ENCODE results near the gene MACROD2. TPM values are rescaled to one million over a fixed set of nuclear protein-coding genes. Genes with fewer than 3 reads are reported as not detected.

MACROD2 gene
- total RNA-seq, 1 experiment from 2014 or later: 1.4 TPM

DNA sequence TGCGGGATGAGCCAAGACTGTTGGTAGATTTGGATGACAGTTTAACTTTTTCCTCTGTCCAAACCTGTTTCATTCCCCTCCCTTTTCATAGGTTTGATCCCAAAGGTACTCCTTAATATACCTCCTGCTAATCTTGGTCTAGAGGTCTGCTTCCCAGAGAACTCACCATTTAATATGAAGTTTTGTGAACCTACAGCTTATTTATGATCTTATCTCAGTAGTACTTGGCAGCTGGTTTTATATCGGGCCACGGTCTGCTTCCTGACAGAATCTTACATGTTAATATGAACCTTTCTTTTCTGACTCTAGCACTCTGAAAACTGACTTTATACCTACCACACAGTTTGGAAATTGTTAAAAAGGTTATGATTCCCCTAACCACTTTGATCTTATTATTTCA is 138.7 kb downstream of the MACROD2 start:
- ChIA-PET CTCF (no interaction called here), POLR2A (ENCODE audit: low non-redundant PET) (no interaction called here)
- no peaks in the 10 kb centered on the region for H3K9me3 ChIP-seq (ENCODE audit: low read depth, low read length, poor library complexity, severe bottlenecking)
- no peak for TF ChIP-seq EZH2 (IDR thresholded peaks at IDR 0.05; ENCODE audit: borderline replicate concordance, low read depth, low read length, poor library complexity, severe bottlenecking)
- intact Hi-C loops (cut with micrococcal nuclease; ENCODE audit: unreplicated experiment): no loop called here
- H3K4me3 ChIP-seq (ENCODE audit: low read depth, low read length, poor library complexity, severe bottlenecking): no peak overlapping the region
- no peak overlapping the region for H3K27ac ChIP-seq (ENCODE audit: low read depth, low read length, poor library complexity, severe bottlenecking)
- no peaks in the 10 kb centered on the region for H3K27me3 ChIP-seq (replicated peaks; ENCODE audit: insufficient read depth, low read depth, low read length, poor library complexity)
- no peak for DNase-seq (ENCODE audit: low spot score)
- H3K4me1 ChIP-seq (ENCODE audit: insufficient read depth, low read length, poor library complexity, severe bottlenecking): no peaks in the 10 kb centered on the region
- H3K36me3 ChIP-seq (ENCODE audit: insufficient read depth, low read length, poor library complexity, severe bottlenecking): no peaks in the 10 kb centered on the region
- BruUV-seq (replicated peaks): no TSS peak

DNA sequence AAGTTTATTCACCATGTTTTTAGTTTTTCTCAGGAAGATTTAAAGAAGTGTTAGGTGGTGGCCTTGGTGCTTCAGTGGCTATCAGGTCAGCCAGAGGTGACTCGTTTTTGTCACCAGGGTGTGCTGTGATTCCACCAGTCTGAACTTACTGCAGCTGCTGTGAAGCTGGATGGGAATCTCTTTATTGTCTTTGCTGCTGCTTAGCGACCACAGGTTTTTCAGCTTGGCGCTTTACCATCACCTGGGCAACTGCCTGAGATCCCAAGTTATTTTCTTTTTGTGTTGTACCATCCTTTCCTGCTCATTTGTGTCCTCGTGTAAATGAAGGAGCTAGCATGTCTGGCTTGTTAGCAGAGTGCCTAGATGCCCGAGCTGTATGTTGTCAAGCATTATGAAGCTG is 146.9 kb downstream of the MACROD2 start:
- TF ChIP-seq, protein P1, sequence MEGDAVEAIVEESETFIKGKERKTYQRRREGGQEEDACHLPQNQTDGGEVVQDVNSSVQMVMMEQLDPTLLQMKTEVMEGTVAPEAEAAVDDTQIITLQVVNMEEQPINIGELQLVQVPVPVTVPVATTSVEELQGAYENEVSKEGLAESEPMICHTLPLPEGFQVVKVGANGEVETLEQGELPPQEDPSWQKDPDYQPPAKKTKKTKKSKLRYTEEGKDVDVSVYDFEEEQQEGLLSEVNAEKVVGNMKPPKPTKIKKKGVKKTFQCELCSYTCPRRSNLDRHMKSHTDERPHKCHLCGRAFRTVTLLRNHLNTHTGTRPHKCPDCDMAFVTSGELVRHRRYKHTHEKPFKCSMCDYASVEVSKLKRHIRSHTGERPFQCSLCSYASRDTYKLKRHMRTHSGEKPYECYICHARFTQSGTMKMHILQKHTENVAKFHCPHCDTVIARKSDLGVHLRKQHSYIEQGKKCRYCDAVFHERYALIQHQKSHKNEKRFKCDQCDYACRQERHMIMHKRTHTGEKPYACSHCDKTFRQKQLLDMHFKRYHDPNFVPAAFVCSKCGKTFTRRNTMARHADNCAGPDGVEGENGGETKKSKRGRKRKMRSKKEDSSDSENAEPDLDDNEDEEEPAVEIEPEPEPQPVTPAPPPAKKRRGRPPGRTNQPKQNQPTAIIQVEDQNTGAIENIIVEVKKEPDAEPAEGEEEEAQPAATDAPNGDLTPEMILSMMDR (conservative IDR thresholded peaks at IDR 0.05; ENCODE audit: low read depth, low read length): peak; percentile 35; the same call in 1 of the 2 replicates
- TF ChIP-seq EZH2 (IDR thresholded peaks at IDR 0.05; ENCODE audit: borderline replicate concordance, low read depth, low read length, poor library complexity, severe bottlenecking): no peak
- DNase-seq (ENCODE audit: low spot score): peak; percentile 11
- POLR2A ChIA-PET (ENCODE audit: low non-redundant PET): no interaction called here
- no peaks in the 10 kb centered on the region for H3K9me3 ChIP-seq (ENCODE audit: low read depth, low read length, poor library complexity, severe bottlenecking)
- no TSS peak for BruUV-seq (replicated peaks)
- intact Hi-C loops (cut with micrococcal nuclease; ENCODE audit: unreplicated experiment): no loop called here
- no peaks in the 10 kb centered on the region for H3K36me3 ChIP-seq (ENCODE audit: insufficient read depth, low read length, poor library complexity, severe bottlenecking)
- H3K27ac ChIP-seq (ENCODE audit: low read depth, low read length, poor library complexity, severe bottlenecking): no peak overlapping the region
- no peak overlapping the region for H3K4me3 ChIP-seq (ENCODE audit: low read depth, low read length, poor library complexity, severe bottlenecking)
- CTCF ChIA-PET: no interaction called here
- H3K4me1 ChIP-seq (ENCODE audit: insufficient read depth, low read length, poor library complexity, severe bottlenecking): no peaks in the 10 kb centered on the region
- H3K27me3 ChIP-seq (replicated peaks; ENCODE audit: insufficient read depth, low read depth, low read length, poor library complexity): peaks cover 1% of the 10 kb centered on the region

DNA sequence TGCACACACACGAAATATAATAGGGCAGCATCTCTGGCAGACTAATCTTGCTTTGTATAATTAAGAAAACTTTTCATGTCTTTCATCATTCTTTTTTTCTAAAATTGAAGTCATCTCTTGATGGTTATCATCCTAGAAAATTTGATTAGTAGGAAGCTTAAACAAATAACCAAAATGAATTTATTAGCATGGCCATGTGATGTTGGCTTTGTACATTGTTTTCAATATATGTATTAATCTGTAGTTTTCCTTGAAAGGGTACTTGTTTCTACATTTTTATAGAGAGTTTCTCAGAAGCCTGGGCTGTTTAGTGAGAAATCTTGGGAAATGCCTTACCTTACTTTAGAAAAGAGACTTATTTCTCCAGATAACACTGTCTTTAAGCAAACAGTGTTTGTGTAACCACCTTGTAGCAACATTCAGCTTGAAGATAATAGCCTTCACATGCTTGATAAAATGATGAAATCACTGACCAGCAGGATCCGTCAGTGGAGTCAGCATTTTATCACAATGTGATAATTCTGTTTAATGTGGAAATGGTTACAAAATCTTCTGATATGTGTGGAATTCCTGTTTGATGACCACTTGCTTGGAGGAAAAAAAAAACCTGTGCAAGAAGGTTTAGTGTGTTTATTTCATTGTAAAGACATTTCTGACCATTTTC is 147.8 kb downstream of the MACROD2 start:
- POLR2A ChIA-PET (ENCODE audit: low non-redundant PET): no interaction called here
- intact Hi-C loops (cut with micrococcal nuclease; ENCODE audit: unreplicated experiment): no loop called here

More for the DNA sequence above, 147.8 kb downstream of the MACROD2 start:
- Histone ChIP-seq H3K9me3 (ENCODE audit: low read depth, low read length, poor library complexity, severe bottlenecking) (no peaks in the 10 kb centered on the region), H3K4me1 (ENCODE audit: insufficient read depth, low read length, poor library complexity, severe bottlenecking) (no peaks in the 10 kb centered on the region), H3K27ac (ENCODE audit: low read depth, low read length, poor library complexity, severe bottlenecking) (no peak overlapping the region), H3K4me3 (ENCODE audit: low read depth, low read length, poor library complexity, severe bottlenecking) (no peak overlapping the region), H3K27me3 (replicated peaks; ENCODE audit: insufficient read depth, low read depth, low read length, poor library complexity) (peaks cover 3% of the 10 kb centered on the region), H3K36me3 (ENCODE audit: insufficient read depth, low read length, poor library complexity, severe bottlenecking) (no peaks in the 10 kb centered on the region)
- no peak for DNase-seq (ENCODE audit: low spot score)
- CTCF ChIA-PET: no interaction called here
- no TSS peak for BruUV-seq (replicated peaks)
- TF ChIP-seq, protein P1 (conservative IDR thresholded peaks at IDR 0.05; ENCODE audit: low read depth, low read length): no peak
- TF ChIP-seq EZH2 (IDR thresholded peaks at IDR 0.05; ENCODE audit: borderline replicate concordance, low read depth, low read length, poor library complexity, severe bottlenecking): no peak
